Activated CD8-positive, alpha-beta T cell treated with anti-CD3 and anti-CD28 coated beads, Interleukin-2, amount 10 ng/mL, durations not matched to agents 7 days and 5 days (primary cell): ENCODE data around the gene DCDC2B. TPM values are rescaled to one million over a fixed set of nuclear protein-coding genes. Genes with fewer than 3 reads are reported as not detected.

Experiments used
- ATAC-seq: fragments of 150-1000 bp; cut with Tn5 transposase; one replicate; pipeline ENCODE4 v1.10.0; 2021; ENCODE audit warnings: moderate library complexity
- CTCF ChIA-PET: fragments of 350-600 bp; sonication (Branson Sonifier 250); formaldehyde crosslinking; loops from one replicate; lab custom pipeline; 2021; ENCODE audit warnings: antibody characterized with exemption; lab: Charles Lee
- POLR2A ChIA-PET: fragments of 350-600 bp; sonication (Branson Sonifier 250); formaldehyde crosslinking; loops from one replicate; lab custom pipeline; 2021; ENCODE audit warnings: antibody characterized with exemption; lab: Charles Lee
- DNase-seq: peaks from one replicate; pipeline ENCODE4 v3.0.0-alpha.2; 2020
- H3K27ac Mint-ChIP-seq: one replicate; pipeline ENCODE4 v1.8.0; 2021; ENCODE audit warnings: mild to moderate bottlenecking, mixed read lengths
- H3K27me3 Mint-ChIP-seq: one replicate; pipeline ENCODE4 v1.8.0; 2021; ENCODE audit warnings: low read depth, mixed read lengths
- H3K36me3 Mint-ChIP-seq: one replicate; pipeline ENCODE4 v1.8.0; 2021; ENCODE audit warnings: low read depth, mixed read lengths
- H3K4me1 Mint-ChIP-seq: one replicate; pipeline ENCODE4 v1.8.0; 2021; ENCODE audit warnings: low read depth, mixed read lengths
- H3K4me3 Mint-ChIP-seq: one replicate; pipeline ENCODE4 v1.8.0; 2021; ENCODE audit warnings: mild to moderate bottlenecking, mixed read lengths
- H3K9me3 Mint-ChIP-seq: one replicate; pipeline ENCODE4 v1.8.0; 2022; ENCODE audit warnings: mixed read lengths; ENCODE audit not compliant: insufficient read depth
- total RNA-seq, 2 experiments: library from RNA; stranded (reverse); gene quantifications; one replicate each; pipeline ENCODE4 v1.2.3, GENCODE V29; 2021

The DCDC2B gene
- total RNA-seq, 2 experiments from 2014 or later: not detected

- H3K4me1 Mint-ChIP-seq: peaks cover 57% of the 10 kb centered on the region
- peak within 1 kb of the TSS; percentile 95 for H3K27ac Mint-ChIP-seq
- peak within 1 kb of the TSS; percentile 63 for H3K4me3 Mint-ChIP-seq
- DNase-seq: no peak
- ChIA-PET POLR2A (interaction anchor here (1.7 kb wide), 1 partner anchor 67 kb away, joined by 4 read pairs; the partner anchor contains the start of gene TXLNA), CTCF (interaction anchor here (0.7 to 4.9 kb wide), 11 partner anchors 9 to 136 kb away, joined by 3 to 58 read pairs (median 9); partner anchors contain the start of genes EIF3I, HDAC1 and TMEM234)
- peaks cover 10% of the 10 kb centered on the region for H3K36me3 Mint-ChIP-seq
- H3K9me3 Mint-ChIP-seq: no peaks in the 10 kb centered on the region
- H3K27me3 Mint-ChIP-seq: no peaks in the 10 kb centered on the region
- no peak for ATAC-seq
These were observed 38.0 kb downstream of the DCDC2B start, which contains the start of gene FAM167B for GRCh38 chr1:32246888-32247273. Gene FAM167B, plus strand, starts transcription at chr1:32247222. Its CDS starts 200 bp downstream, at chr1:32247422.

DNA sequence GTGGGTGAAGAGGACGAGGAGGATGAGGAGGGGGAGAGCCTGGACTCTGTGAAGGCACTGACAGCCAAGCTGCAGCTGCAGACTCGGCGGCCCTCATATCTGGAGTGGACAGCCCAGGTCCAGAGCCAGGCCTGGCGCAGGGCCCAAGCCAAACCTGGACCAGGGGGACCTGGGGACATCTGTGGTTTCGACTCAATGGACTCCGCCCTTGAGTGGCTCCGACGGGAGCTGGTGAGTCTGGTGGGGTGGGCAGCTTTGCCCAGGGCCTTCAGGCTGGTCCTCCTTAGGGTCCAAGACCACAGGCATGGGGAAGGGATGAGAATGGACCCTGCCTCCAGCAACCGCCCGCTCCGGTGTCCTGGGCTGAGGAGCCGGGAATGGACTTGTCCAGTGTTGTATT is 38.6 kb downstream of the DCDC2B start:
- DNase-seq: no peak
- Mint-ChIP-seq H3K27ac (peak overlapping the region; percentile 95), H3K36me3 (peaks cover 16% of the 10 kb centered on the region), H3K27me3 (no peaks in the 10 kb centered on the region), H3K4me1 (peaks cover 54% of the 10 kb centered on the region), H3K4me3 (peak overlapping the region; percentile 63), H3K9me3 (no peaks in the 10 kb centered on the region)
- POLR2A ChIA-PET: interaction anchor here (0.6 to 2.2 kb wide), 3 partner anchors 50 to 404 kb away, joined by 3 to 7 read pairs (median 4); partner anchors contain the start of genes RBBP4 and TXLNA
- CTCF ChIA-PET: interaction anchor here (1.0 to 6.1 kb wide), 22 partner anchors 8 to 115 kb away, joined by 3 to 66 read pairs (median 10); partner anchors contain the start of genes CCDC28B, EIF3I, HDAC1 and IQCC
- no peak for ATAC-seq

- peak overlapping the region; percentile 99 for H3K4me3 Mint-ChIP-seq
- ChIA-PET POLR2A (interaction anchor here (0.6 to 8.9 kb wide), 14 partner anchors 8 to 403 kb away, joined by 3 to 137 read pairs (median 4); partner anchors contain the start of genes CCDC28B, HDAC1, KPNA6 and MARCKSL1), CTCF (interaction anchor here (0.6 to 6.1 kb wide), 37 partner anchors 7 to 317 kb away, joined by 3 to 66 read pairs (median 7); partner anchors contain the start of genes CCDC28B, EIF3I, HDAC1 and IQCC)
- no peaks in the 10 kb centered on the region for H3K9me3 Mint-ChIP-seq
- H3K27me3 Mint-ChIP-seq: no peaks in the 10 kb centered on the region
- peak overlapping the region; percentile 95 for H3K27ac Mint-ChIP-seq
- peaks cover 50% of the 10 kb centered on the region for H3K4me1 Mint-ChIP-seq
- ATAC-seq (peak; percentile 25), DNase-seq (peak; percentile 86)
- H3K36me3 Mint-ChIP-seq: peaks cover 23% of the 10 kb centered on the region
These were observed 39.3 kb downstream of the DCDC2B start for GRCh38 chr1:32247983-32248889.

GRCh38 chr1:32249831-32250525 is 41.1 kb downstream of the DCDC2B start:
- ChIA-PET POLR2A (interaction anchor here (0.6 to 8.9 kb wide), 22 partner anchors 8 to 312 kb away, joined by 3 to 137 read pairs (median 6); partner anchors contain the start of genes BSDC1, CCDC28B, HDAC1 and MARCKSL1), CTCF (interaction anchor here (0.7 to 6.1 kb wide), 14 partner anchors 9 to 324 kb away, joined by 3 to 66 read pairs (median 11); partner anchors contain the start of genes CCDC28B, HDAC1 and MARCKSL1)
- peak overlapping the region; percentile 99 for H3K4me3 Mint-ChIP-seq
- peaks cover 54% of the 10 kb centered on the region for H3K4me1 Mint-ChIP-seq
- ATAC-seq (peak; percentile 64), DNase-seq (peak; percentile 94)
- peaks cover 37% of the 10 kb centered on the region for H3K36me3 Mint-ChIP-seq
- no peaks in the 10 kb centered on the region for H3K9me3 Mint-ChIP-seq
- H3K27me3 Mint-ChIP-seq: no peaks in the 10 kb centered on the region
- peak overlapping the region; percentile 95 for H3K27ac Mint-ChIP-seq

DNA sequence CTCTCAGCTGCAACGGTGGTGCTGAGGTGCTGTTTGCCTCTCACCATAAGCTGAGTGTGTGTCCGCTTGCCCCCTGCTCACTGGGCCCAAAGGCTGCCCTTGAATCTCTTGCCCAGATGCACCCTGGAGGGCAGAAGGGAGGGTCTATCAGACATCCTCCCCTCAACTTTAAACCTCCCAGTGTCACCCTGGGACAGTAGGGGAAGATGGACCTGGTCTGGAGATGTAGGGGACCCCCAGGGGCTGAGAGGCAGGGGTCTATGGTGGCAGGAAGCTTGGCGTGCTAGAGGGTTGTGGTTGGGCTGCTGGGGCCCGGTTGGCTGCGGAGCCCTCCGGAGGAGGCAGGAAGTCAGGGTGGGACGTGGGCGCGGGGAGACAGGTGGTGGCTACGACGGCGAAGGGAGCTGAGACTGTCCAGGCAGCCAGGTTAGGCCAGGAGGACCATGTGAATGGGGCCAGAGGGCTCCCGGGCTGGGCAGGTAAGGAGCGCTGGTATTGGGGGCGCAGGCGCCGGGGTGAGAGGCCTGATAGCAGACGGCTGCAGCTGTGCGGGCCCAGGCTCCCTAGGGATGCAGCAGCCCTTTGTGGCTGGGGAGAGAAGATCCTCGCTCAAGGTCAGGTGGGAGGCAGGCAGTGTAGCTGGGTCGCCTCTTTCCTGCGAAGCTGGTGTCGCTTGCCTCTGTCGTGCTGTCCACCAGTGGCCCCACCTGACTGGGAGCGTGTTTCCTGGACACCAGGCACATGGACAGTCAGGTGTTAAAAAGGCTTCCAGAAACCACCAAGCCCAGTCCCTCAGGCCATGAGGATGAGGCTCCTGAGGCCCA is 42.2 kb downstream of the DCDC2B start, which contains the start of gene LCK:
TSS of gene LCK (plus strand) at position 373 of the 824 bp plus-strand sequence. CDS start 23,065 bp downstream, outside the sequence.
- peaks cover 59% of the 10 kb centered on the region for H3K4me1 Mint-ChIP-seq

GRCh38 chr1:32255072-32256071 is 46.5 kb downstream of the DCDC2B start:
- no peaks in the 10 kb centered on the region for H3K9me3 Mint-ChIP-seq
- H3K27me3 Mint-ChIP-seq: no peaks in the 10 kb centered on the region
- ATAC-seq: peak; percentile 4
- peak overlapping the region; percentile 85 for H3K27ac Mint-ChIP-seq
- peaks cover 43% of the 10 kb centered on the region for H3K4me1 Mint-ChIP-seq
- DNase-seq: peak; percentile 60
- H3K4me3 Mint-ChIP-seq: peak overlapping the region; percentile 99
- H3K36me3 Mint-ChIP-seq: peaks cover 70% of the 10 kb centered on the region
- ChIA-PET POLR2A (interaction anchor here (0.7 to 8.9 kb wide), 8 partner anchors 9 to 81 kb away, joined by 3 to 137 read pairs (median 4); partner anchors contain the start of genes HDAC1 and MARCKSL1), CTCF (interaction anchor here (0.7 to 2.5 kb wide), 9 partner anchors 8 to 396 kb away, joined by 3 to 14 read pairs (median 4); partner anchors contain the start of genes FAM167B and RBBP4)

More for the DNA sequence above, 42.2 kb downstream of the DCDC2B start, which contains the start of gene LCK:
- Mint-ChIP-seq H3K27ac (peak within 1 kb of the TSS; percentile 95), H3K36me3 (peaks cover 44% of the 10 kb centered on the region), H3K4me3 (peak within 1 kb of the TSS; percentile 99), H3K9me3 (no peaks in the 10 kb centered on the region), H3K27me3 (no peaks in the 10 kb centered on the region)
- peak; percentile 82 for DNase-seq
- CTCF ChIA-PET: interaction anchor here (0.7 to 6.1 kb wide), 10 partner anchors 8 to 85 kb away, joined by 3 to 66 read pairs (median 7); partner anchors contain the start of genes CCDC28B, HDAC1 and MARCKSL1
- POLR2A ChIA-PET: interaction anchor here (0.7 to 8.9 kb wide), 16 partner anchors 9 to 400 kb away, joined by 3 to 137 read pairs (median 6); partner anchors contain the start of genes CCDC28B, HDAC1, PTP4A2 and TXLNA
- ATAC-seq: peak; percentile 38

DNA sequence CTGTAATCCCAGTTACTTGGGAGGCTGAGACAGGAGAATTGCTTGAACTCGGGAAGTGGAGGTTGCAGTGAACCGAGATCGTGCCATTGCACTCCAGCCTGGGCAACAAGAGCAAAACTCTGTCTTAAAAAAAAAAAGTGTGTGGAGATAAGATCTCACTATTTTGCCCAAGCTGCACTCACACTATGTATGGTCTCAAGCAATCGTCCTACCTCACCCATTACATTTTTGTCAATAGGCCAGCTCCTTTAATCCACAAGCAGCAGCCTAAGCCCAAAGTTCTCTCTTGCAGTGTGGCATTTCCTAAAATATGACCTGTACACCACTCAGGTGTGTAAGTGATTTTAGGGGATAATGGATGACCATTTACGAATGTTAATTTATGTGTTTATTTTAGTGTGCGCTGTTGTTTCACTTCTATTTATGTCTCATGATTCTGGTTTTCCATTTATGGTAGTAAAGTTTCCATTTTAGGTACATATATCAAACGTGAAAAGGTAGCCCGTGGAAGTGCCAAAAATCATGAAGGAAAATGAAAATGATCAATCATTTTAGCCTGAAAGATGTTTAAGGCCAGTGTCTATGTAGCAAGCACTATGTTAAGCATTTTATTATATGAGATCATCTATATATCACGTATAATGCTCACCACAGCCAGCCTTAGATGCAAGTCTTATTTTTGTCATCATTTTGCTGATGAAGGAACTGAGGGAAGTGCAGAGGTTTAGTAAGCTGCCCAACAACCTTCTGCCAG is 47.8 kb downstream of the DCDC2B start:
- H3K9me3 Mint-ChIP-seq: no peaks in the 10 kb centered on the region
- ATAC-seq (peak; percentile 24), DNase-seq (no peak)
- H3K36me3 Mint-ChIP-seq: peaks cover 69% of the 10 kb centered on the region
- H3K27ac Mint-ChIP-seq: peak overlapping the region; percentile 81
- ChIA-PET POLR2A (interaction anchor here (1.1 to 8.9 kb wide), 5 partner anchors 8 to 50 kb away, joined by 3 to 137 read pairs (median 7); no protein-coding TSS in a partner anchor), CTCF (interaction anchor here (0.7 to 5.9 kb wide), 4 partner anchors 8 to 112 kb away, joined by 3 to 53 read pairs (median 11); partner anchors contain the start of genes FAM167B and LCK)
- H3K4me1 Mint-ChIP-seq: peaks cover 46% of the 10 kb centered on the region
- no peaks in the 10 kb centered on the region for H3K27me3 Mint-ChIP-seq
- H3K4me3 Mint-ChIP-seq: peak overlapping the region; percentile 77

DNA sequence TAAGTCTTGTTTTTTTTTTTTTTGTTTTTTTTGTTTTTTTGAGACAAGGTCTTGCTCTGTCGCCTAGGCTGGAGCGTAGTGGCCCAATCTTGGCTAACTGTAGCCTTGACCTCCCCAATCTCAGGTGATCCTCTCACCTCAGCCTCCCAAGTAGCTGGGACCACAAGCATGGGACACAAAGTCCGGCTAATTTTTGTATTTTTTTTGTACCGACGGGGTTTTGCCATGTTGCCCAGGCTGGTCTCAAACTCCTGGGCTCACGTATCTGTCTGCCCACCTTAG is 48.3 kb downstream of the DCDC2B start:
- H3K27me3 Mint-ChIP-seq: no peaks in the 10 kb centered on the region
- H3K27ac Mint-ChIP-seq: peak overlapping the region; percentile 77
- no peak for ATAC-seq
- H3K9me3 Mint-ChIP-seq: no peaks in the 10 kb centered on the region
- ChIA-PET CTCF (interaction anchor here (2.0 to 5.9 kb wide), 2 partner anchors 8 to 42 kb away, joined by 8 to 53 read pairs; partner anchors contain the start of genes FAM167B and LCK), POLR2A (interaction anchor here (1.1 to 2.0 kb wide), 3 partner anchors 8 to 51 kb away, joined by 3 to 7 read pairs (median 3); no protein-coding TSS in a partner anchor)
- H3K4me1 Mint-ChIP-seq: peaks cover 47% of the 10 kb centered on the region
- no peak for DNase-seq
- H3K36me3 Mint-ChIP-seq: peaks cover 64% of the 10 kb centered on the region
- H3K4me3 Mint-ChIP-seq: peak overlapping the region; percentile 77
